K562 (cell line): ENCODE data around the gene HMG20B. TPM values are rescaled to one million over a fixed set of nuclear protein-coding genes. Genes with fewer than 3 reads are reported as not detected.

ENCODE experiments used
- BHLHE40 ChIP-seq: IDR thresholded peaks from 2 replicates; pipeline ENCODE4 v1.6.1; 2011; ENCODE audit warnings: low read length, improper control_type of control experiment
- DNMT1 ChIP-seq: fragments of 450-650 bp; IDR thresholded peaks from 2 replicates; pipeline ENCODE4 v1.6.1; 2016; ENCODE audit warnings: antibody characterized with exemption, mild to moderate bottlenecking
- ELF2 ChIP-seq: fragments of 250-450 bp; sonication (Bioruptor Pico); IDR thresholded peaks from 2 replicates; pipeline ENCODE4 v1.5.0; 2021; ENCODE audit warnings: mild to moderate bottlenecking
- HMG20B ChIP-seq: fragments of 250-450 bp; sonication (Bioruptor Pico); IDR thresholded peaks from 2 replicates; pipeline ENCODE4 v1.5.0; 2021; ENCODE audit warnings: mild to moderate bottlenecking
- MEF2A ChIP-seq: IDR thresholded peaks from 2 replicates; pipeline ENCODE4 v1.6.1; 2011; ENCODE audit warnings: low read depth, mild to moderate bottlenecking, low read length, moderate library complexity; ENCODE audit not compliant: control insufficient read depth
- NFE2 ChIP-seq: IDR thresholded peaks from 2 replicates; pipeline ENCODE4 v1.6.1; 2014; ENCODE audit warnings: antibody characterized with exemption, low read depth
- SMARCC2 ChIP-seq: fragments of 450-650 bp; IDR thresholded peaks from 2 replicates; pipeline ENCODE4 v1.6.1; 2017; ENCODE audit warnings: antibody characterized with exemption, moderate library complexity, mild to moderate bottlenecking, low read depth
- STAG1 ChIP-seq: sonication (generic); formaldehyde crosslinking; IDR thresholded peaks from 2 replicates; pipeline ENCODE4 v1.5.0; 2020; ENCODE audit warnings: missing genetic modification reagents, borderline replicate concordance
- XRCC5 ChIP-seq: fragments of 200-400 bp; formaldehyde crosslinking; IDR thresholded peaks from 2 replicates; pipeline ENCODE4 v1.6.1; 2017; ENCODE audit warnings: low read depth, mild to moderate bottlenecking, low read length
- YY1 ChIP-seq, 3 experiments: IDR thresholded peaks; 2 replicates each; pipeline ENCODE4 v1.6.1; 2011; ENCODE audit warnings: low read length in 2 of 3, mild to moderate bottlenecking in 2 of 3, moderate library complexity in 2 of 3, borderline replicate concordance in 1 of 3, control low read depth in 1 of 3, low read depth in 1 of 3; ENCODE audit not compliant: insufficient read depth in 3 of 3, insufficient replicate concordance in 2 of 3, control insufficient read depth in 1 of 3, insufficient read length in 1 of 3; ENCODE audit errors: extremely low read depth in 1 of 3
- ZC3H4 ChIP-seq: sonication (generic); formaldehyde crosslinking; IDR thresholded peaks from 2 replicates; pipeline ENCODE4 v1.9.0; 2021; ENCODE audit warnings: missing genetic modification reagents, borderline replicate concordance
- ZNF23 ChIP-seq: fragments of 250-450 bp; sonication (Bioruptor Pico); IDR thresholded peaks from 2 replicates; pipeline ENCODE4 v1.4.0; 2020; ENCODE audit warnings: mild to moderate bottlenecking
- ZNF551 ChIP-seq: fragments of 250-450 bp; sonication (Bioruptor Pico); IDR thresholded peaks from 2 replicates; pipeline ENCODE4 v1.5.0; 2021; ENCODE audit warnings: mild to moderate bottlenecking, moderate library complexity
- polyA plus RNA-seq, 8 experiments: library from polyadenylated mRNA; depleted of rRNA in 4 of 8; stranded (reverse) in 5 of 8; unstranded in 3 of 8; fragments of >200 nt; fragmentation: Nextera tagmentation in 2 of 8; fragmentation: Illumina TruSeq in 1 of 8; extraction: Ambion mirVana in 2 of 8; extraction: Trizol in 1 of 8; gene quantifications; 2 replicates each; pipeline versions ENCODE4 v1.2.1 to v1.2.3, GENCODE V29; 2011 to 2014; ENCODE audit warnings: inconsistent platforms in 1 of 8, missing spikeins in 1 of 8
- total RNA-seq, 7 experiments: library from RNA; depleted of rRNA in 6 of 7; stranded (reverse); fragments of >200 nt in 6 of 7; fragmentation: Illumina TruSeq in 2 of 7; extraction: Trizol in 2 of 7; gene quantifications; 2 replicates each; pipeline versions ENCODE4 v1.2.1 to v1.2.3, GENCODE V29; 2011 to 2021; ENCODE audit warnings: low replicate concordance in 1 of 7
- TF ChIP-seq, protein P1 (sequence below): fragments of 250-450 bp; sonication (Bioruptor Pico); IDR thresholded peaks from 2 replicates; pipeline ENCODE4 v1.5.0; 2021
- TF ChIP-seq, protein P2 (sequence below): fragments of 450-650 bp; formaldehyde crosslinking; conservative IDR thresholded peaks from 2 replicates; pipeline ENCODE4 v1.4.0; 2022; ENCODE audit warnings: mild to moderate bottlenecking, missing genetic modification characterization
- TF ChIP-seq, protein P3 (sequence below): fragments of 250-450 bp; sonication (Bioruptor Pico); IDR thresholded peaks from 2 replicates; pipeline ENCODE4 v1.5.1; 2021; ENCODE audit warnings: mild to moderate bottlenecking
- TF ChIP-seq, protein P4 (sequence below): fragments of 200-800 bp; sonication (Bioruptor generic); IDR thresholded peaks from 2 replicates; pipeline ENCODE4 v1.6.1; 2017; ENCODE audit warnings: missing genetic modification characterization, missing compliant biosample characterization
- TF ChIP-seq, protein P5 (sequence below): fragments of 450-650 bp; IDR thresholded peaks from 2 replicates; pipeline ENCODE4 v1.6.1; 2018; ENCODE audit not compliant: partially characterized antibody

The HMG20B gene
- total and polyA plus RNA-seq, 9 of the 15 experiments (the other 6 are each of a cell fraction or from before 2014, with no cell fraction given), result 0.35 to 172 (median 38.6) TPM

DNA sequence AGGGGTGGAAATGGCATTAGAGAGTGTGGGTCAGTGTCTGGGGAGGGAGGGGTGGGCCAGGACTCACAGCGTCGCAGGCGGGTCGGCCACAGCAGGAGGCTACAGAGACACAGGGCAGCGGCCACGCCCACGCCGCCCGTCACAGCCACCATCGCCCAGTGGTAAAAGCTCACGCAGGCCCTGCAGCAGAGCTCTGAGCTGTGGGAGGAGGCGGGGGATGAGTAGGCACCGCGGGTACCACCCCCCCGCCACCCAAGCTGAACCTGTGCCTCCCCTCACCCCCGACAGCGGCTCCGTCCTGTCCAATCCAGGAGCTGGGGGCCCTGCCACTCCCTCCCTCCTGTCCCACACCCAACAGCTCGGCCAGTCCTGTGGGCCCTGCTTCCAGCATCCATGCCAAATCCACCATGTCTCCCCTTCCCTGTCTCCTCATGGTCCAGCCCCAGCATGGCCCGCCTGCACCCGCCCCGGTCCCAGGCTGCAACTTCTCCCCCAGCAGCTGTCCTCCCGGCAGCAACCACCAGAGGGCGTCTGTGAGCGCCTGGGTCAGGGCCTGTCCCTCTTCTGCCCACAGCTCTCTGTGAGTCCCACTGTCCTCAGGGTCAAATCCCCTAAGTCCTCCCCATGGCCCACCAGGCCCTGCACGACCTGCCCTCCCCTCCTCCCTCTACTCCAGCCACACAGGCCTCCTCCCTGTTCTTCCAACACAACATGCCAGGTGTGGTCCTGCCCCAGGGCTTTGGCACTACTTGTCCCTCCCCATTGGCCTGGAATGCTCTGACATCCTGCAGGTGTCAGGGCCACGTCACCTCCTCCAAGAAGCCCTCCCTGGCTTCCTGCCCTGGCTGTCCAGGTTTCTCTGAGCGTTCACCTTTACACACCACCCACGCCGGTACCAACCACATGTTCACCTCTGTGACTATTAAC, 27.7 kb upstream of the HMG20B start (continued):
- TF ChIP-seq, protein P1, sequence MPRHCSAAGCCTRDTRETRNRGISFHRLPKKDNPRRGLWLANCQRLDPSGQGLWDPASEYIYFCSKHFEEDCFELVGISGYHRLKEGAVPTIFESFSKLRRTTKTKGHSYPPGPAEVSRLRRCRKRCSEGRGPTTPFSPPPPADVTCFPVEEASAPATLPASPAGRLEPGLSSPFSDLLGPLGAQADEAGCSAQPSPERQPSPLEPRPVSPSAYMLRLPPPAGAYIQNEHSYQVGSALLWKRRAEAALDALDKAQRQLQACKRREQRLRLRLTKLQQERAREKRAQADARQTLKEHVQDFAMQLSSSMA (CRISPR knock-in tag), result no peak
- TF ChIP-seq, protein P2, sequence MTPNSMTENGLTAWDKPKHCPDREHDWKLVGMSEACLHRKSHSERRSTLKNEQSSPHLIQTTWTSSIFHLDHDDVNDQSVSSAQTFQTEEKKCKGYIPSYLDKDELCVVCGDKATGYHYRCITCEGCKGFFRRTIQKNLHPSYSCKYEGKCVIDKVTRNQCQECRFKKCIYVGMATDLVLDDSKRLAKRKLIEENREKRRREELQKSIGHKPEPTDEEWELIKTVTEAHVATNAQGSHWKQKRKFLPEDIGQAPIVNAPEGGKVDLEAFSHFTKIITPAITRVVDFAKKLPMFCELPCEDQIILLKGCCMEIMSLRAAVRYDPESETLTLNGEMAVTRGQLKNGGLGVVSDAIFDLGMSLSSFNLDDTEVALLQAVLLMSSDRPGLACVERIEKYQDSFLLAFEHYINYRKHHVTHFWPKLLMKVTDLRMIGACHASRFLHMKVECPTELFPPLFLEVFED (CRISPR knock-in tag), result no peak
- TF ChIP-seq DNMT1 (no peak), YY1 (IDR thresholded peaks at IDR 0.05; ENCODE audit: borderline replicate concordance in 1 of 3, control insufficient read depth in 1 of 3, extremely low read depth in 1 of 3, insufficient read depth in 3 of 3, insufficient read length in 1 of 3, insufficient replicate concordance in 2 of 3, low read depth in 1 of 3, low read length in 2 of 3) (peak in 1 of 3 experiments; percentile 20), XRCC5 (peak; percentile 74; the same call in 1 of the 2 replicates), BHLHE40 (0 out of 2 replicates have a peak, but pooled peaks have one; percentile 24), STAG1 (CRISPR knock-in tag) (peak; percentile 81), ZNF23 (CRISPR knock-in tag) (no peak), NFE2 (no peak), ELF2 (CRISPR knock-in tag) (no peak), HMG20B (CRISPR knock-in tag) (no peak), ZC3H4 (CRISPR knock-in tag) (no peak), SMARCC2 (no peak), MEF2A (no peak), ZNF551 (CRISPR knock-in tag) (no peak)
- TF ChIP-seq, protein P3, sequence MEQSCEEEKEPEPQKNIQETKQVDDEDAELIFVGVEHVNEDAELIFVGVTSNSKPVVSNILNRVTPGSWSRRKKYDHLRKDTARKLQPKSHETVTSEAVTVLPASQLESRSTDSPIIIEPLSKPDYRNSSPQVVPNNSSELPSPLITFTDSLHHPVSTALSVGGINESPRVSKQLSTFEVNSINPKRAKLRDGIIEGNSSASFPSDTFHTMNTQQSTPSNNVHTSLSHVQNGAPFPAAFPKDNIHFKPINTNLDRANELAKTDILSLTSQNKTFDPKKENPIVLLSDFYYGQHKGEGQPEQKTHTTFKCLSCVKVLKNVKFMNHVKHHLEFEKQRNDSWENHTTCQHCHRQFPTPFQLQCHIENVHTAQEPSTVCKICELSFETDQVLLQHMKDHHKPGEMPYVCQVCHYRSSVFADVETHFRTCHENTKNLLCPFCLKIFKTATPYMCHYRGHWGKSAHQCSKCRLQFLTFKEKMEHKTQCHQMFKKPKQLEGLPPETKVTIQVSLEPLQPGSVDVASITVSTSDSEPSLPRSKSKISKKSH (CRISPR knock-in tag), result no peak
- TF ChIP-seq, protein P4, sequence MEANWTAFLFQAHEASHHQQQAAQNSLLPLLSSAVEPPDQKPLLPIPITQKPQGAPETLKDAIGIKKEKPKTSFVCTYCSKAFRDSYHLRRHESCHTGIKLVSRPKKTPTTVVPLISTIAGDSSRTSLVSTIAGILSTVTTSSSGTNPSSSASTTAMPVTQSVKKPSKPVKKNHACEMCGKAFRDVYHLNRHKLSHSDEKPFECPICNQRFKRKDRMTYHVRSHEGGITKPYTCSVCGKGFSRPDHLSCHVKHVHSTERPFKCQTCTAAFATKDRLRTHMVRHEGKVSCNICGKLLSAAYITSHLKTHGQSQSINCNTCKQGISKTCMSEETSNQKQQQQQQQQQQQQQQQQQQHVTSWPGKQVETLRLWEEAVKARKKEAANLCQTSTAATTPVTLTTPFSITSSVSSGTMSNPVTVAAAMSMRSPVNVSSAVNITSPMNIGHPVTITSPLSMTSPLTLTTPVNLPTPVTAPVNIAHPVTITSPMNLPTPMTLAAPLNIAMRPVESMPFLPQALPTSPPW, result peak; percentile 49
- TF ChIP-seq, protein P5, sequence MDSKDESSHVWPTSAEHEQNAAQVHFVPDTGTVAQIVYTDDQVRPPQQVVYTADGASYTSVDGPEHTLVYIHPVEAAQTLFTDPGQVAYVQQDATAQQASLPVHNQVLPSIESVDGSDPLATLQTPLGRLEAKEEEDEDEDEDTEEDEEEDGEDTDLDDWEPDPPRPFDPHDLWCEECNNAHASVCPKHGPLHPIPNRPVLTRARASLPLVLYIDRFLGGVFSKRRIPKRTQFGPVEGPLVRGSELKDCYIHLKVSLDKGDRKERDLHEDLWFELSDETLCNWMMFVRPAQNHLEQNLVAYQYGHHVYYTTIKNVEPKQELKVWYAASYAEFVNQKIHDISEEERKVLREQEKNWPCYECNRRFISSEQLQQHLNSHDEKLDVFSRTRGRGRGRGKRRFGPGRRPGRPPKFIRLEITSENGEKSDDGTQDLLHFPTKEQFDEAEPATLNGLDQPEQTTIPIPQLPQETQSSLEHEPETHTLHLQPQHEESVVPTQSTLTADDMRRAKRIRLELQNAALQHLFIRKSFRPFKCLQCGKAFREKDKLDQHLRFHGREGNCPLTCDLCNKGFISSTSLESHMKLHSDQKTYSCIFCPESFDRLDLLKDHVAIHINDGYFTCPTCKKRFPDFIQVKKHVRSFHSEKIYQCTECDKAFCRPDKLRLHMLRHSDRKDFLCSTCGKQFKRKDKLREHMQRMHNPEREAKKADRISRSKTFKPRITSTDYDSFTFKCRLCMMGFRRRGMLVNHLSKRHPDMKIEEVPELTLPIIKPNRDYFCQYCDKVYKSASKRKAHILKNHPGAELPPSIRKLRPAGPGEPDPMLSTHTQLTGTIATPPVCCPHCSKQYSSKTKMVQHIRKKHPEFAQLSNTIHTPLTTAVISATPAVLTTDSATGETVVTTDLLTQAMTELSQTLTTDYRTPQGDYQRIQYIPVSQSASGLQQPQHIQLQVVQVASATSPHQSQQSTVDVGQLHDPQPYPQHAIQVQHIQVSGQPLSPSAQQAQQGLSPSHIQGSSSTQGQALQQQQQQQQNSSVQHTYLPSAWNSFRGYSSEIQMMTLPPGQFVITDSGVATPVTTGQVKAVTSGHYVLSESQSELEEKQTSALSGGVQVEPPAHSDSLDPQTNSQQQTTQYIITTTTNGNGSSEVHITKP, result peak; percentile 55
